Caco-2 (cell line): ENCODE measurements around the gene FBN2. TPM values are rescaled to one million over a fixed set of nuclear protein-coding genes. Genes with fewer than 3 reads are reported as not detected.
"Not testable (repeated sequence)": the region's sequence is repeated elsewhere in the genome, so short reads cannot be mapped to it uniquely, and the experiment has no call there.

Source experiments
- BruUV-seq: library from RNA; stranded (reverse); fragments of 400-500 nt; replicated peaks from 2 replicates; lab custom pipeline; 2021; lab: Mats Ljungman, UMichigan
- CTCF ChIA-PET: fragments of 300-600 bp; sonication (Branson Sonifier 250); formaldehyde crosslinking; loops from one replicate; lab custom pipeline; 2022; ENCODE audit warnings: antibody characterized with exemption; lab: Charles Lee
- POLR2A ChIA-PET: fragments of 300-600 bp; sonication (Branson Sonifier 250); formaldehyde crosslinking; loops from one replicate; lab custom pipeline; 2022; ENCODE audit warnings: antibody characterized with exemption; lab: Charles Lee
- DNase-seq, 2 experiments: peaks; one replicate each; pipeline versions ENCODE4 v3.0.0 to v3.0.0-alpha.2; 2020 to 2022
- H3K27me3 ChIP-seq: replicated peaks from 2 replicates; pipeline ENCODE4 v1.6.0; 2011; ENCODE audit warnings: low read length; ENCODE audit not compliant: control insufficient read depth, insufficient read depth
- H3K36me3 ChIP-seq: 2 replicates; pipeline ENCODE4 v1.5.1; 2011; ENCODE audit warnings: low read length; ENCODE audit not compliant: control insufficient read depth, insufficient read depth
- H3K4me1 ChIP-seq: fragments of 250-450 bp; sonication (Bioruptor Pico); 2 replicates; pipeline ENCODE4 v1.5.1; 2020; ENCODE audit warnings: mild to moderate bottlenecking
- H3K4me3 ChIP-seq: 2 replicates; pipeline ENCODE4 v1.5.1; 2011; ENCODE audit warnings: low read depth, mild to moderate bottlenecking, control low read depth, low read length
- H3K9me3 ChIP-seq: fragments of 250-450 bp; sonication (Bioruptor Pico); 2 replicates; pipeline ENCODE4 v1.5.1; 2020; ENCODE audit warnings: mild to moderate bottlenecking, moderate library complexity
- H3K27ac Mint-ChIP-seq: one replicate; pipeline ENCODE4 v1.8.0; 2022; ENCODE audit warnings: mixed read lengths; ENCODE audit not compliant: unreplicated experiment
- H3K27me3 Mint-ChIP-seq: one replicate; pipeline ENCODE4 v1.8.0; 2022; ENCODE audit warnings: mixed read lengths; ENCODE audit not compliant: insufficient read depth, unreplicated experiment
- H3K36me3 Mint-ChIP-seq: one replicate; pipeline ENCODE4 v1.8.0; 2022; ENCODE audit warnings: mild to moderate bottlenecking, mixed read lengths; ENCODE audit not compliant: insufficient read depth, unreplicated experiment
- H3K4me1 Mint-ChIP-seq: one replicate; pipeline ENCODE4 v1.8.0; 2022; ENCODE audit warnings: low read depth, mixed read lengths; ENCODE audit not compliant: unreplicated experiment
- H3K4me3 Mint-ChIP-seq: one replicate; pipeline ENCODE4 v1.8.0; 2022; ENCODE audit warnings: mild to moderate bottlenecking, moderate library complexity, mixed read lengths; ENCODE audit not compliant: unreplicated experiment
- H3K9me3 Mint-ChIP-seq: one replicate; pipeline ENCODE4 v1.8.0; 2022; ENCODE audit warnings: mixed read lengths; ENCODE audit not compliant: unreplicated experiment
- intact Hi-C: fragments of 100-400 bp; cut with micrococcal nuclease; formaldehyde crosslinking; loops from one replicate; pipeline ENCODE4 v1.10.0; 2022; ENCODE audit not compliant: unreplicated experiment
- total RNA-seq: library from RNA; stranded (reverse); gene quantifications from 2 replicates; pipeline ENCODE4 v1.2.3, GENCODE V29; 2022
- TF ChIP-seq, protein P1 (sequence below), 2 experiments: fragments of 200-600 bp in 1 of 2; IDR thresholded peaks; 1 replicate in 1 of 2; 2 replicates in 1 of 2; pipeline versions ENCODE4 v1.5.1 to v1.8.0; 2011 to 2022; ENCODE audit warnings: antibody characterized with exemption in 1 of 2, control low read depth in 1 of 2, inconsistent platforms in 1 of 2, low read depth in 1 of 2, low read length in 1 of 2, mild to moderate bottlenecking in 1 of 2, moderate library complexity in 1 of 2; ENCODE audit not compliant: insufficient read depth in 1 of 2, severe bottlenecking in 1 of 2, unreplicated experiment in 1 of 2

The FBN2 gene
- total RNA-seq, 1 experiment from 2014 or later, result 0.09 TPM

DNA sequence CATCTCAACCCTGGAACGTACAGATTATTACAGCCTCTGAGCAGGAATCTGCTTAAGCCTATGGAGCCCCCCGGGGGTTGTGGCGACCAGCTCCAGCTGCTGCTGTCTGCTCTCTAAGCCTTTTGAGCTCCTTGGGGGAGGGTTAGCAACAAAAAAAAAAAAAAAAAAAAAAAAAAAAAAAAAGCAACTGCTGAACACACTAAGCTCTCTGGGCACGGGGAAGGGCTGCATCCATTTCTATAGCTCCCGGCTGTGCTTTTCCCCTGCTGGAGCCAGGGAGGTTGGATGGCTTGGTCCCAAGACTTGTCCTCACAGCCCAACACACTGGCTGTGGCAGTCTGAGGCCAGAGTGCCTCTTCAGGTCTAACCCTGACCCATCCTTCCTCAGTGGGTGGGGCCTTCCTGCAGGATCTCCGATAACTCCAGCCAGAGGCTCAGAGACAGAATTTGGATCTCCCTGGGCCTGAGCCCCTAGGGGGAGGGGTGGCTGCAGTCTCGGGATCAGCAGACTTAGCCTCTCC, 82.1 kb downstream of the FBN2 start:
- ChIA-PET POLR2A (no interaction called here), CTCF (no interaction called here)
- H3K36me3 Mint-ChIP-seq, result no peaks in the 10 kb centered on the region

DNA sequence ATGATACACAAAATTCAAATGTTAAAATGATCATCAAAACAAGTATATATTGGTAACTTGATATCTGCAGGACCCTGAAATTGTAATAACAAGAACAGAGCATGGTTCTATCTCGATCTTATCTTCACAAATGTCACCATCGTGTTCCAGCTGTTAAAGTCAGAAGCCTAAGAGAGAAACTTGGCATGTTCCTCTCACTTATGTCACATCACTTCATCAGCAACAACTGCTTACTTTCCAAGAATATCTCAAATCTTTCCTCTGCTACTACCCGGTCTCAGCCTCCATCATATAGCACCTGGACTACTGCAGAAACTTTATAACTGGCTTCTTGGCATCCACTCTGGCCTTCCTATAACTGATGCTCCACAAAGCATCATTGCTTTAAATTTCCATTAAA, 84.9 kb downstream of the FBN2 start:
- ChIA-PET CTCF (no interaction called here), POLR2A (no interaction called here)
- no TSS peak for BruUV-seq
- Histone ChIP-seq H3K9me3 (peaks cover 12% of the 10 kb centered on the region), H3K27me3 (no peaks in the 10 kb centered on the region), H3K36me3 (no peaks in the 10 kb centered on the region), H3K4me1 (no peaks in the 10 kb centered on the region), H3K4me3 (no peak overlapping the region)
- intact Hi-C loops, result no loop called here
- peaks cover 23% of the 10 kb centered on the region for H3K9me3 Mint-ChIP-seq
- TF ChIP-seq, protein P1, sequence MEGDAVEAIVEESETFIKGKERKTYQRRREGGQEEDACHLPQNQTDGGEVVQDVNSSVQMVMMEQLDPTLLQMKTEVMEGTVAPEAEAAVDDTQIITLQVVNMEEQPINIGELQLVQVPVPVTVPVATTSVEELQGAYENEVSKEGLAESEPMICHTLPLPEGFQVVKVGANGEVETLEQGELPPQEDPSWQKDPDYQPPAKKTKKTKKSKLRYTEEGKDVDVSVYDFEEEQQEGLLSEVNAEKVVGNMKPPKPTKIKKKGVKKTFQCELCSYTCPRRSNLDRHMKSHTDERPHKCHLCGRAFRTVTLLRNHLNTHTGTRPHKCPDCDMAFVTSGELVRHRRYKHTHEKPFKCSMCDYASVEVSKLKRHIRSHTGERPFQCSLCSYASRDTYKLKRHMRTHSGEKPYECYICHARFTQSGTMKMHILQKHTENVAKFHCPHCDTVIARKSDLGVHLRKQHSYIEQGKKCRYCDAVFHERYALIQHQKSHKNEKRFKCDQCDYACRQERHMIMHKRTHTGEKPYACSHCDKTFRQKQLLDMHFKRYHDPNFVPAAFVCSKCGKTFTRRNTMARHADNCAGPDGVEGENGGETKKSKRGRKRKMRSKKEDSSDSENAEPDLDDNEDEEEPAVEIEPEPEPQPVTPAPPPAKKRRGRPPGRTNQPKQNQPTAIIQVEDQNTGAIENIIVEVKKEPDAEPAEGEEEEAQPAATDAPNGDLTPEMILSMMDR (IDR thresholded peaks at IDR 0.05; ENCODE audit: insufficient read depth in 1 of 2, low read depth in 1 of 2, low read length in 1 of 2, severe bottlenecking in 1 of 2, unreplicated experiment in 1 of 2), result no peak
- H3K36me3 Mint-ChIP-seq, result no peaks in the 10 kb centered on the region
- DNase-seq, result no peak
- peaks cover 5% of the 10 kb centered on the region for H3K4me1 Mint-ChIP-seq
- H3K27ac Mint-ChIP-seq, result no peak overlapping the region
- H3K27me3 Mint-ChIP-seq, result no peaks in the 10 kb centered on the region
- H3K4me3 Mint-ChIP-seq, result no peak overlapping the region

More for the DNA sequence above, 82.1 kb downstream of the FBN2 start:
- H3K4me1 ChIP-seq, result no peaks in the 10 kb centered on the region
- intact Hi-C loops, result no loop called here
- Mint-ChIP-seq H3K9me3 (peaks cover 23% of the 10 kb centered on the region), H3K4me1 (peaks cover 6% of the 10 kb centered on the region), H3K27me3 (no peaks in the 10 kb centered on the region), H3K27ac (no peak overlapping the region), H3K4me3 (no peak overlapping the region)
- TF ChIP-seq, protein P1 (IDR thresholded peaks at IDR 0.05; ENCODE audit: insufficient read depth in 1 of 2, low read depth in 1 of 2, low read length in 1 of 2, severe bottlenecking in 1 of 2, unreplicated experiment in 1 of 2), result no peak
- no peak for DNase-seq
- H3K4me3 ChIP-seq, result no peak overlapping the region
- H3K36me3 ChIP-seq, result no peaks in the 10 kb centered on the region
- H3K27me3 ChIP-seq, result no peaks in the 10 kb centered on the region
- no TSS peak for BruUV-seq
- H3K9me3 ChIP-seq, result no peaks in the 10 kb centered on the region; the same call in 1 of the 2 replicates

DNA sequence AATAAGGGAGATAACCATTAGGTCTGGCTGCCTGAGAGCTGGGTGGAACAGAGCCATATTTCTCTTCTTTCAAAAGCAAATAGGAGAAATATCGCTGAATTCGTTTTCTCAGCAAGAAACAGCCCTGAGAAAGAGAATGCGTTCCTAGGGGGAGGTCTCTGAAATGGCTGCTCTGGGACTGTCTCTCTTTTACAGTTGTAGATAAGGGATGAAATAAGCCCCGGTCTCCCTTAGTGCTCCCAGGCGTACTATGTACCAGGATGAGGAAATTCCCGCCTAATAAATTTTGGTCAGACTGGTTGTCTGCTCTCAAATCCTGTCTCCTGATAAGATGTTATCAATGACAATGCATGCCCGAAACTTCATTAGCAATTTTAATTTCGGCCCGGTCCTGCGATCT, 90.8 kb downstream of the FBN2 start:
- CTCF ChIA-PET, intact Hi-C loops, H3K27ac Mint-ChIP-seq, POLR2A ChIA-PET, H3K36me3 ChIP-seq, H3K4me3 Mint-ChIP-seq, H3K36me3 Mint-ChIP-seq, BruUV-seq, H3K4me3 ChIP-seq, H3K27me3 ChIP-seq, H3K4me1 ChIP-seq, H3K4me1 Mint-ChIP-seq, H3K27me3 Mint-ChIP-seq: not testable (repeated sequence)
- peak in 1 of 2 experiments; percentile 13 for DNase-seq
- peaks cover 20% of the 10 kb centered on the region for H3K9me3 Mint-ChIP-seq
- H3K9me3 ChIP-seq, result peaks cover 20% of the 10 kb centered on the region
